Measurements from ENCODE around the gene PTPRB. TPM values are rescaled to one million over a fixed set of nuclear protein-coding genes. Genes with fewer than 3 reads are reported as not detected.

PTPRB gene
- total and polyA plus RNA-seq, 2 of the 8 experiments (the other 6 are each of a cell fraction or from before 2014, with no cell fraction given) = 0.36 to 0.58 TPM

DNA sequence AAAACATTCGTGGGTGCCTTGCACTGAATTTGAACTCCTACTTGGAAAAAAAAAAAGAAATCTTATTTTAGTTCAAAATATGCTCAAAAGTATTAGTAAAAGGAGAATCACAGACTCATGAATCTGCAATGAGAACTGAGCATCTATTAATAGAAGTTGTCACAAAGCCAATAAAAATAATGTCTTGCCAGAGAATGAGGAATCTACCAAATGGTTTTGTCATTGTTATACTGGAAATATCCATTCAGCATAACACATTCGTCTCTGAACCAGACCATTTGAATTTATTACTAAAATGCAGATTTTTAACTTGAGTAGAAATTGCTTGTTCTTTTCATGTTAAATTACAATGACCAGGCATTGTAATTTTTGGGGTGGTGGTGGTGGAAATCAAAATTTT lies 11.6 kb upstream of the PTPRB start:
- Histone ChIP-seq H2BK20ac (ENCODE audit: low read length) (no peak overlapping the region), H3K36me3 (ENCODE audit: control insufficient read depth in 2 of 4, insufficient read depth in 4 of 4, low read length in 3 of 4) (no peaks in the 10 kb centered on the region), H2BK12ac (ENCODE audit: low read depth, low read length) (no peak overlapping the region), H3K79me2 (ENCODE audit: control insufficient read depth in 1 of 2, insufficient read depth in 2 of 2, low read length in 2 of 2) (no peaks in the 10 kb centered on the region), H2BK120ac (replicated peaks; ENCODE audit: low read depth, low read length) (no peak overlapping the region), H3K27ac (ENCODE audit: low read depth, low read length) (no peak overlapping the region), H4K91ac (replicated peaks; ENCODE audit: insufficient read length, low read length) (no peak overlapping the region), H3K14ac (ENCODE audit: insufficient read length) (no peak overlapping the region), H3K4ac (replicated peaks; ENCODE audit: insufficient read length, low read depth, low read length) (no peak overlapping the region), H2AK5ac (ENCODE audit: low read depth, low read length) (no peak overlapping the region), H3K18ac (ENCODE audit: extremely low read depth, low read length) (no peak overlapping the region), H3K79me1 (ENCODE audit: low read depth, low read length) (no peaks in the 10 kb centered on the region), H2BK5ac (ENCODE audit: low read depth, low read length) (no peak overlapping the region), H2BK15ac (ENCODE audit: low read length) (no peak overlapping the region), H3K4me2 (ENCODE audit: insufficient read depth in 1 of 2, low read depth in 2 of 2, low read length in 2 of 2) (no peak overlapping the region), H4K20me1 (replicated peaks in 1 of 2; ENCODE audit: control insufficient read depth in 1 of 2, insufficient read depth in 2 of 2, low read length in 2 of 2) (no peaks in the 10 kb centered on the region), H3K9ac (replicated peaks in 1 of 4; ENCODE audit: extremely low read depth in 1 of 4, low read depth in 3 of 4, low read length in 3 of 4) (no peak overlapping the region), H2AFZ (ENCODE audit: low read length) (no peak overlapping the region), H3K4me1 (replicated peaks in 1 of 4; ENCODE audit: control insufficient read depth in 3 of 4, insufficient read depth in 4 of 4, low read length in 3 of 4) (peaks cover 3 to 13% (median 6%) of the 10 kb centered on the region in 4 experiments; a peak in 5 of 7 replicates), H3K4me3 (ENCODE audit: extremely low read depth in 1 of 4, insufficient read depth in 2 of 4, low read depth in 3 of 4, low read length in 4 of 4) (no peak overlapping the region), H3K23me2 (ENCODE audit: low read depth, low read length) (no peaks in the 10 kb centered on the region), H4K5ac (ENCODE audit: insufficient read length, low read depth, low read length) (no peak overlapping the region), H3K27me3 (replicated peaks in 1 of 4; ENCODE audit: control insufficient read depth in 3 of 4, extremely low read depth in 1 of 4, insufficient read depth in 3 of 4, low read length in 3 of 4) (no peaks in the 10 kb centered on the region), H3K23ac (ENCODE audit: insufficient read length) (no peak overlapping the region), H4K8ac (ENCODE audit: extremely low read depth, insufficient read depth, low read length) (no peak overlapping the region), H3K9me3 (ENCODE audit: insufficient read depth in 2 of 2, low read depth in 1 of 2, low read length in 1 of 2) (no peaks in the 10 kb centered on the region), H3K56ac (replicated peaks; ENCODE audit: insufficient read length, low read depth, low read length) (no peak overlapping the region)
- WGBS, 2 experiments (ENCODE audit: extremely low coverage in 1 of 2, insufficient coverage in 1 of 2, insufficient read length in 1 of 2, insufficient replicate concordance in 2 of 2, low coverage in 1 of 2, low lambda C conversion rate in 2 of 2, missing lambda C conversion rate in 1 of 2) = 83% methylated on average over 2 of the region's 2 CpGs; no CpG with 5 or more reads in 1 of the 2 experiments
- POLR2A ChIA-PET (ENCODE audit: partially characterized antibody) = interaction anchor here (0.7 to 0.9 kb wide), 2 partner anchors 10 to 49 kb away, joined by 3 read pairs; no protein-coding TSS in a partner anchor
- no peak for TF ChIP-seq KDM5A (IDR thresholded peaks at IDR 0.05; ENCODE audit: low read length)
- no peak for FAIRE-seq
- no peak for DNase-seq (ENCODE audit: low read depth in 1 of 2, low spot score in 2 of 2)
- CTCF ChIA-PET (ENCODE audit: partially characterized antibody) = interaction anchor here (0.7 to 1.2 kb wide), 2 partner anchors 16 to 71 kb away, joined by 3 to 4 read pairs; no protein-coding TSS in a partner anchor

Data from H1 (cell line).